HEK293T (cell line): Measurements from ENCODE around the gene UCHL5.

Experiments used
- BHLHE40 ChIP-seq: fragments of 450-650 bp; IDR thresholded peaks from 2 replicates; pipeline ENCODE4 v1.6.1; 2016; ENCODE audit warnings: mild to moderate bottlenecking, moderate library complexity, borderline replicate concordance
- CTBP1 ChIP-seq: fragments of 450-650 bp; IDR thresholded peaks from 2 replicates; pipeline ENCODE4 v1.6.1; 2016; ENCODE audit warnings: borderline replicate concordance
- ELF4 ChIP-seq: fragments of 450-650 bp; IDR thresholded peaks from 2 replicates; pipeline ENCODE4 v1.6.1; 2017; ENCODE audit warnings: antibody characterized with exemption
- FOXK2 ChIP-seq: fragments of 450-650 bp; IDR thresholded peaks from 2 replicates; pipeline ENCODE4 v1.6.1; 2016; ENCODE audit warnings: mild to moderate bottlenecking
- FOXM1 ChIP-seq: fragments of 450-650 bp; IDR thresholded peaks from 2 replicates; pipeline ENCODE4 v1.6.1; 2017; ENCODE audit warnings: mild to moderate bottlenecking, borderline replicate concordance
- HDGF ChIP-seq: fragments of 450-650 bp; IDR thresholded peaks from 2 replicates; pipeline ENCODE4 v1.6.1; 2017; ENCODE audit warnings: antibody characterized with exemption, borderline replicate concordance
- NFRKB ChIP-seq: fragments of 450-650 bp; IDR thresholded peaks from 2 replicates; pipeline ENCODE4 v1.6.1; 2016; ENCODE audit warnings: mild to moderate bottlenecking, moderate library complexity
- SP1 ChIP-seq: fragments of 450-650 bp; IDR thresholded peaks from 2 replicates; pipeline ENCODE4 v1.6.1; 2017
- SUZ12 ChIP-seq: fragments of 450-650 bp; IDR thresholded peaks from 2 replicates; pipeline ENCODE4 v1.6.1; 2016; ENCODE audit warnings: mild to moderate bottlenecking
- ZNF384 ChIP-seq: fragments of 450-650 bp; IDR thresholded peaks from 2 replicates; pipeline ENCODE4 v1.6.1; 2016

DNA sequence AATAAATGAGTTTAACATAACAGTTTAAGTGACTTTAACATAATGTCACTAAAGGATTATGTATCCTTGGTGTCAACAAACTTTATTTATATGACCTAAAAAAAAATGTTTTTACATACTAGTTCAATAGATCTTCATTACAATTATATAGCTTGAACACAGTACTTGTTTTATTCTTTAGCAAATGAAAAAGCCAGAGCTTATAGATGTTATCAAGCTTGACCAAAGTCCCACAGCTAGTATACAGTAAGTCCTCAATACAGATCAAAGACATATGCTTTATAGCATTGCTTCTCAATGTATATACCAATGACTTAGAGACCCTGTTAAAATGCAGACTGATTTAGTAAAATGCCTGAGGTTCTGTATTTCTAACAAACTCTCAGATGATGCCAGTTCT lies 42.4 kb downstream of the UCHL5 start:
- TF ChIP-seq FOXK2 (no peak), CTBP1 (no peak), SP1 (no peak), NFRKB (no peak), ZNF384 (no peak), ELF4 (no peak), SUZ12 (no peak), FOXM1 (no peak), HDGF (no peak), BHLHE40 (no peak)
